B cell (primary cell): Measurements from ENCODE around the gene RNF150. TPM values are rescaled to one million over a fixed set of nuclear protein-coding genes. Genes with fewer than 3 reads are reported as not detected.

Experiments used
- ATAC-seq: fragments of 200-7000 bp; cut with Tn5 transposase; one replicate; pipeline ENCODE4 v1.10.0; 2021; ENCODE audit warnings: low read depth, mild to moderate bottlenecking, moderate number of reproducible peaks, moderate library complexity
- CTCF ChIA-PET: fragments of 350-600 bp; sonication (Branson Sonifier 250); formaldehyde crosslinking; loops from one replicate; lab custom pipeline; 2021; ENCODE audit warnings: antibody characterized with exemption, inconsistent platforms; lab: Charles Lee
- POLR2A ChIA-PET: fragments of 350-600 bp; sonication (Branson Sonifier 250); formaldehyde crosslinking; loops from one replicate; lab custom pipeline; 2021; ENCODE audit warnings: antibody characterized with exemption; lab: Charles Lee
- DNase-seq: peaks from one replicate; pipeline ENCODE4 v3.0.0; 2013
- H2AFZ ChIP-seq: 2 replicates; pipeline ENCODE4 v1.6.1; 2012; ENCODE audit warnings: mild to moderate bottlenecking, low read depth, low read length; ENCODE audit not compliant: insufficient read depth, poor library complexity, severe bottlenecking
- H3K27ac ChIP-seq, 2 donors: 1 replicate in 1 of 2; 2 replicates in 1 of 2; pipeline ENCODE4 v1.5.1; 2012 to 2013; ENCODE audit warnings: low read length in 2 of 2, mild to moderate bottlenecking in 2 of 2, moderate library complexity in 1 of 2
- H3K27me3 ChIP-seq, 4 experiments: fragments of 200-600 bp in 1 of 4; sonication (generic) in 1 of 4; replicated peaks in 1 of 4; 1 replicate in 2 of 4; 2 replicates in 2 of 4; pipeline versions ENCODE4 v1.6.1 to v1.7.0; 2013 to 2016; ENCODE audit warnings: low read length in 3 of 4, mild to moderate bottlenecking in 2 of 4, mixed read lengths in 1 of 4, moderate library complexity in 1 of 4; ENCODE audit not compliant: insufficient read depth in 4 of 4, control insufficient read depth in 3 of 4; ENCODE audit errors: control extremely low read depth in 1 of 4
- H3K36me3 ChIP-seq, 2 experiments: replicated peaks in 1 of 2; 1 replicate in 1 of 2; 2 replicates in 1 of 2; pipeline versions ENCODE4 v1.6.1 to v1.7.1; 2013; ENCODE audit warnings: low read length in 1 of 2; ENCODE audit not compliant: insufficient read depth in 2 of 2, control insufficient read depth in 1 of 2; ENCODE audit errors: control extremely low read depth in 1 of 2, extremely low read depth in 1 of 2
- H3K4me1 ChIP-seq, 2 donors: fragments of 200-600 bp in 1 of 2; sonication (generic) in 1 of 2; 1 replicate in 1 of 2; 2 replicates in 1 of 2; pipeline versions ENCODE4 v1.5.1 to v1.6.1; 2013 to 2017; ENCODE audit warnings: low read length in 2 of 2; ENCODE audit not compliant: control insufficient read depth in 2 of 2, insufficient read depth in 2 of 2
- H3K4me2 ChIP-seq: replicated peaks from 2 replicates; pipeline ENCODE3; 2012; ENCODE audit warnings: mild to moderate bottlenecking, low read depth, low read length; ENCODE audit not compliant: poor library complexity, severe bottlenecking
- H3K4me3 ChIP-seq, 5 experiments: fragments of 200-600 bp in 1 of 5; sonication (generic) in 1 of 5; 1 replicate in 3 of 5; 2 replicates in 2 of 5; pipeline versions ENCODE4 v1.5.1 to v1.7.0; 2011 to 2016; ENCODE audit warnings: low read length in 4 of 5, mild to moderate bottlenecking in 4 of 5, low read depth in 2 of 5, control low read depth in 1 of 5, moderate library complexity in 1 of 5; ENCODE audit not compliant: insufficient read depth in 1 of 5; ENCODE audit errors: control extremely low read depth in 1 of 5, extremely low read depth in 1 of 5
- H3K79me2 ChIP-seq: fragments of 200-600 bp; sonication (generic); one replicate; pipeline ENCODE4 v1.6.0; 2016; ENCODE audit warnings: low read length; ENCODE audit not compliant: control insufficient read depth, insufficient read depth
- H3K9ac ChIP-seq: fragments of 200-600 bp; sonication (generic); 2 replicates; pipeline ENCODE4 v1.6.1; 2017; ENCODE audit warnings: mild to moderate bottlenecking, low read length, moderate library complexity
- H3K9me3 ChIP-seq, 3 donors: one replicate each; pipeline versions ENCODE4 v1.6.1 to v1.7.1; 2013; ENCODE audit warnings: low read length in 2 of 3; ENCODE audit not compliant: control insufficient read depth in 2 of 3, insufficient read depth in 1 of 3; ENCODE audit errors: control extremely low read depth in 1 of 3
- H4K20me1 ChIP-seq: 2 replicates; pipeline ENCODE4 v1.6.0; 2012; ENCODE audit warnings: mild to moderate bottlenecking, low read length; ENCODE audit not compliant: insufficient read depth, control insufficient read depth, poor library complexity, severe bottlenecking
- H3K27ac Mint-ChIP-seq: one replicate; pipeline ENCODE4 v1.8.0; 2021; ENCODE audit warnings: mixed read lengths
- H3K27me3 Mint-ChIP-seq: one replicate; pipeline ENCODE4 v1.8.0; 2021; ENCODE audit warnings: mixed read lengths
- H3K4me1 Mint-ChIP-seq: one replicate; pipeline ENCODE4 v1.8.0; 2021; ENCODE audit warnings: mixed read lengths
- H3K4me3 Mint-ChIP-seq: one replicate; pipeline ENCODE4 v1.8.0; 2021; ENCODE audit warnings: mixed read lengths
- H3K9me3 Mint-ChIP-seq: one replicate; pipeline ENCODE4 v1.8.0; 2022; ENCODE audit warnings: mixed read lengths; ENCODE audit not compliant: insufficient read depth
- CTCF ChIP-seq: fragments of 200-600 bp; IDR thresholded peaks from one replicate; pipeline ENCODE4 v1.8.0; 2022; ENCODE audit warnings: antibody characterized with exemption, mild to moderate bottlenecking
- EZH2 ChIP-seq: IDR thresholded peaks from 2 replicates; pipeline ENCODE4 v1.6.1; 2012; ENCODE audit warnings: borderline replicate concordance, low read depth, mild to moderate bottlenecking, moderate library complexity, low read length; ENCODE audit not compliant: insufficient read depth, poor library complexity, severe bottlenecking
- WGBS: methylation state at CpG from one replicate; pipeline ENCODE4 v1.1.5; 2013; ENCODE audit warnings: missing lambda C conversion rate; ENCODE audit not compliant: insufficient coverage; 5-methylcytosine and 5-hydroxymethylcytosine counted together
- intact Hi-C: fragments of 100-400 bp; cut with micrococcal nuclease; formaldehyde crosslinking; loops from one replicate; pipeline ENCODE4 v1.10.0; 2022
- polyA plus RNA-seq: library from polyadenylated mRNA; depleted of rRNA; stranded (reverse); fragments of >200 nt; gene quantifications from 2 replicates; pipeline ENCODE4 v1.2.3, GENCODE V29; 2012
- total RNA-seq, 2 donors: library from RNA; stranded (reverse); fragments of 120-200 nt in 1 of 2; gene quantifications; 1 replicate in 1 of 2; 2 replicates in 1 of 2; pipeline versions ENCODE4 v1.2.3 to v1.2.4, GENCODE V29; 2013 to 2022

Gene RNF150
- total and polyA plus RNA-seq, 2 donors (not counting 1 experiment from before 2014, with no cell fraction given): not detected

GRCh38 chr4:141078871-141079270, 54.4 kb downstream of the RNF150 start:
- ChIA-PET CTCF (no interaction called here), POLR2A (interaction anchor here (0.7 kb wide), 1 partner anchor 143 kb away, joined by 9 read pairs; no protein-coding TSS in a partner anchor)
- Histone ChIP-seq H3K36me3 (no peaks in the 10 kb centered on the region), H3K27me3 (no peaks in the 10 kb centered on the region), H3K79me2 (no peaks in the 10 kb centered on the region), H2AFZ (no peak overlapping the region), H3K9ac (no peak overlapping the region), H3K4me3 (no peak overlapping the region), H4K20me1 (no peaks in the 10 kb centered on the region), H3K4me2 (no peak overlapping the region), H3K4me1 (no peaks in the 10 kb centered on the region), H3K27ac (no peak overlapping the region), H3K9me3 (no peaks in the 10 kb centered on the region)
- ATAC-seq (no peak), DNase-seq (no peak)
- H3K9me3 Mint-ChIP-seq: no peaks in the 10 kb centered on the region
- no peak overlapping the region for H3K4me3 Mint-ChIP-seq
- TF ChIP-seq CTCF (no peak), EZH2 (no peak)
- H3K4me1 Mint-ChIP-seq: no peaks in the 10 kb centered on the region
- peaks cover 3% of the 10 kb centered on the region for H3K27me3 Mint-ChIP-seq
- intact Hi-C loops: no loop called here
- no peak overlapping the region for H3K27ac Mint-ChIP-seq

GRCh38 chr4:141077611-141078225, 55.6 kb downstream of the RNF150 start:
- Histone ChIP-seq H3K36me3 (no peaks in the 10 kb centered on the region), H3K79me2 (no peaks in the 10 kb centered on the region), H4K20me1 (no peaks in the 10 kb centered on the region), H3K4me3 (no peak overlapping the region), H3K4me2 (no peak overlapping the region), H3K27me3 (no peaks in the 10 kb centered on the region), H3K4me1 (no peaks in the 10 kb centered on the region), H3K9ac (no peak overlapping the region), H3K9me3 (no peaks in the 10 kb centered on the region), H2AFZ (no peak overlapping the region), H3K27ac (no peak overlapping the region)
- Mint-ChIP-seq H3K4me1 (no peaks in the 10 kb centered on the region), H3K9me3 (no peaks in the 10 kb centered on the region), H3K4me3 (no peak overlapping the region), H3K27me3 (no peaks in the 10 kb centered on the region), H3K27ac (no peak overlapping the region)
- no CpG with 5 or more reads among the region's 1 CpG for WGBS
- ATAC-seq: no peak
- DNase-seq: no peak
- no peak for TF ChIP-seq EZH2
- TF ChIP-seq CTCF: no peak
- intact Hi-C loops: no loop called here
- CTCF ChIA-PET: no interaction called here
- POLR2A ChIA-PET: no interaction called here
